Fibroblast of skin of scalp (primary cell): Measurements from ENCODE around the gene PPP3R1.

ENCODE experiments used
- DNase-seq: peaks from one replicate; pipeline ENCODE4 v3.0.0-alpha.2; 2013

Gene PPP3R1

DNA sequence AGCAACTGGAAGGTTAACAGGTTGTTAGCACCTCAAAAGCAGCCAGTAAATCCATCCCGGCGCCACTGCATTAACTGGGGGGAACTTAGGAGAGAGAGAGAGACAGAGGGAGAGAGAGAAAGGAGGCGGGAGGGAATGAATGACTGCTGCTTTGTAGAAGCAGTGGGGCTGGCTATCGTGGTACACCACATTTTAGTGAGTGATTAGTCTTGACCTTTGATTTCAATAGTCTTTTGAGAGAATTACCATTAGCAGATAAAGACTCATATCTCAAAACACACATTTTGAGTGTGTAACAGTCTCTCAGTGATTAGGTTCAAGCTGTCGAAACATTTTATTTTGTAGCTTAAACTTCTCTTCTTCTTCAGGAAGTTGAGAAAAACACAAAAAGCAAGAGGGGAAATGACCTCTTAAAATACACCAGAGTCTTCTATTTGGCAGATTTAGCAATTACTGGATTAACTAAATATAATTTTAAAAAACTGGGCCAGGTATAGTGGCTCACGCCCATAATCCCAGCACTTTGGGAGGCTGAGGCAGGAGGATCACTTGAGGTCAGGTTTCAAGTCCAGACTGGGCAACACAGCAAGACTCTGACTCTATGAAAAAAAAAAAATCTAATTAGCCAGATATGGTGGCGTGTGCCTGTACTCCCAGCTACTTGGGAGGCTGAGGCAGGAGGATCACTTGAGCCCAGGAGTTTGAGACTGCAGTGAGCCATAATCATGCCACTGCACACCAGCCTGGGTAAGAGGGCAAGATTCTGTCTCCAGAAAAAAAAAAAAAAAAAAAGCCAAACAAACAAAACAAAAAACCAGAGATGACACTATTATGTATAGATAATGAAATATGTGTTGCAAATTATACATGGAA, 116.6 kb downstream of the PPP3R1 start:
- DNase-seq, result no peak

DNA sequence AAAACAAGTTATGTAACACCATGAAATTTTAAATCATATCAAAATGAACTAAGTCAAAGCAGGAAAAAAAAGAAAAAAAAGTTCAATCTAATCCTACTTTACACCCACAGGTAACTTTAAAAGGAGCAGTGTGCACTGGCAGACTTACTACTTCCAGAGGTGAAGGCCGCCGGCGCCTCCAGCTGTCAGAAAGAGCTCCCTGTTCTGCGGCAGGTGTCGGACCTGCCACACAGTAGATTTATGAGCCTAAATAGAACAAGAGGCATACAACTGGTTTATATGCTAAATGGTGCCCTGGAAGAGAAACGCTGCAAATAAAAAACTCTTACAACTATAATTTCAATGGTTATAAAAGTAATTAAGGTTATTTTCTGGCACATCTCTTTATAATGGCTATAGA, 117.8 kb downstream of the PPP3R1 start:
- DNase-seq, result no peak

DNA sequence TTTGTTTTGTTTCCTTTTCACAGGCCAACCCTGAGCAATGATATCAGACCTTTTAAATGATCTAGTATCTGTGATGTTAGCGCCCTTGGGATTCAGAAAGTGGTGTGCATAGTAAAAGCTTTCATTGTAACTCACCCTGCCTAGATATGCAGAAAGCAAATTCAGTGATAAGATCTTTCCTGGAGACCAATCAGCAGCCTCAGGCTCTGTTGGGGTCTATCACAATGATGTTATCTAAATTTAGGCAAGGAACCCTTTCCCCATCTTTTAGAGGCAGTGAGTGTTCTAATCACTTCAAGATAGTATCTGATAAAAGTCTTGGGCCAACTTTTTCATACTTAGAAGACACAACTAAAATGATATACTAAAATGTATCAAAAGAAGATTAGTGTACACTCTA, 118.2 kb downstream of the PPP3R1 start:
- no peak for DNase-seq
